NCI-H446 treated with DMSO at 0.1 percent for 48 hours (cell line): Measurements from ENCODE around the gene PRKN.

ENCODE experiments used
- DNase-seq: peaks from one replicate; lab custom pipeline; 2025; lab: John Stamatoyannopoulos, UW

Gene PRKN

DNA sequence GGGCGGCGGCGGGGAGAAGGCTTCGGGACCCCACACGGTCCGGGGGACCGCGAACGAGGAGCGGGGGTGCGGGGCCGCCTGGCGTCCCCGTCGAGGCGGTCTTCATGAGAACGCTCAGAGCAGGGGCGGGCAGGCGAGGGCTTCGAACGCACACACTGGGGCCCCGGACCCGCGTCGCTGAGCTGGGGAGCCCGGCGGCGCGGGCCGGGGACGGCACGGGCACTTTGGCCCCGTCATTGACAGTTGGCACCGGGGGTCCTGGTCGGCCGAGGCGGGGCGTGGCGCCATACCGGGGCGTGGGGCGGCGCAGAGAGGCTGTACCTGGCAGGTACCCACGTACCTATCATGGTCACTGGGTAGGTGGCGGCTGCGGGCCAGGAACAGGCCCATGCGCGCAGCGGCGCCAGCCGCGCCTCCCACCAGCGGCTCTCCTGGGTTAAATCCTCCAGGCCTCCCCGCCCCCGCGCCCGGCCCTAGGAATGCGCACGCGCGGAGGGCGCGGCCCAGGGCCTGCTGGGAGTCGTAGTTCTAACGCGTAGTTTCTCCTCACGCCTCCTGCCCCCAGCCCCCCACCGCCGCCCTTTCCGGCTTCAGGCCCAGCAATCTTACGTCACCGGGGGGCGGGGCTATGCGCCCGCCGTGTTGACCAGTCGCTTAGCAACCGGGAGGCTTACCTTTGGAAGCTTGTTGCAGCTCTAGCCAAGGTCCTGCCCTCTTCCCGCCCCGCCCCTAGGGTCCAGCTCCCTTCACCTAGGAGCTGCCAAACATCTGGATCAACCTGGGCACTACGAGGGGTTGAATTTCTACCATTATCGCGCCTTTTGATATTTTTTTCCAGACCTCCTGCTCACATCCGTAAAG lies at the start of gene PRKN, which contains the start of gene PACRG:
Gene PRKN, minus strand, starts transcription at position 445 of the 861 bp plus-strand sequence.
Gene PACRG, plus strand, starts transcription at position 653 of the 861 bp plus-strand sequence.
- peak; percentile 86 for DNase-seq

DNA sequence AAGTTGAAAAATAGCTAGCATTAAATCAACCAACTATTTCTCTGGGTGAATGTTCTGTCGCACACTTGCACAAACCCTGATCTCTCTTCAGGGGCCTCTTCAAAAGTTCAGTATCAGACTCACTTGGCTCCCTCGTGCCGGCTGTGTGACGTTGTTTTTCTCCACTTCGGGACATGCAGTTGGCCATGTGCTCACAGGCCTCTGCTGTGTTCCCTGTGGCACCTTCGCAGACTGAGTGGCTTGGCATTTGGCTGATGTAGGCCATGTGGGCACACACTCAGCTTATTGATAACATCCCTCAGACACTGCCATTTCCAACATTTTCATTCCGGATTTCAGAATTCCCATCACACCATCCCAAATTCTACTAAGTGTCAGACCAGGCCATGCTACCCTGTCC lies 49.5 kb upstream of the PRKN start:
- DNase-seq = no peak

DNA sequence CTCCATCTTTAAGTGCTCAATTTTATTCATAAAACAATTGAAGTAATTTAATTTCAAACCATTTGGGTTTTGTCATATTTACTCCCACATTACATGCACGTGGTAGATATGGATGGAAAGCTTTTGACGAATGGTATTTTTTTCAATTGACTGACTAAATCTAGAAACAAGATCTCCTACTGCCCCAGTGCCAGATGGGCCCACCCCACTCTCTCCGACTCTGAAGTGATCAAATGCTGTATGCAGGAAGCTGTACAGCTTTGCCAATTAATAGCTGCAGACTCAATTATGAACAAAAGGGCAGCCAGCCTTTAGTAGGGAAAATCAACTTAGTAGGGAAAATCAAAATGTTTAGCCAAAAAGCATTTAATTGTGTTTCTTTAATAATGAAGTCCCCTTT lies 46.4 kb upstream of the PRKN start:
- no peak for DNase-seq

DNA sequence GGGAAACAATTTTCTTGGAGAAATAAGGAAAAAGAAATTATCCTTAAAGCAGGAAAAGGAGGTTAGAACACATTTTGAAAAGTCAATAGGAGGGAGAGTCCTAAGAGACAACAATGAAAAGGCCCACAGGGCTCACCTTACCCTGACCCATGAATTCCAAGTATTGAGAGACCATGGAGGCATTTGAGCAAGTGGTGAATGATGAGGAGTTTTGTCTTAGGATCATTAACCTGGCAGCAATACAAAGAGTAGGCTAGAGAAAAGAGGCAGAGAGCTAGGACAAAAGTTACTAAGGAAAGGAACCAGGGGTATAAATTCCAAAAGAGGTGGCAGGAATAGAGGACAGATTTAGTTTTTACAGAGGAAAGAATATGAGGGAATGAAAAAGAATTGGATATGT lies 44.9 kb upstream of the PRKN start:
- no peak for DNase-seq

DNA sequence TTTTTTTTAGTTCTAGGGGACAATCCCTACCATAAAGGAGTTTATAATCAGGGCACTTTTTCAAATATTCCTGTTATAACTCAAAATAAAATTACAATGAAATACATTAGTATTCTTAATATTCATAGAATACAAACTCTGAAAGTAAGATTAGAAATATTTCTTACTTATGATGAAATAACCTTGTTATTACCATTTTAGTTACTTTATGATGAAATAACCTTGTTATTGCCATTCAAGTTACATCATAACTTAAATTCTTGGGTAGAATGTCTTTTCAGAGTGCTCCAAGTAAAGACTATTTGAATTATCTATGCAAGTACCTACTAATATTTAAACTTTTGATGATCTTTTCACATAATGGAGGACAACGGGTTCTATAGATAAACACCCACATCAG lies 43.4 kb upstream of the PRKN start:
- DNase-seq = no peak

DNA sequence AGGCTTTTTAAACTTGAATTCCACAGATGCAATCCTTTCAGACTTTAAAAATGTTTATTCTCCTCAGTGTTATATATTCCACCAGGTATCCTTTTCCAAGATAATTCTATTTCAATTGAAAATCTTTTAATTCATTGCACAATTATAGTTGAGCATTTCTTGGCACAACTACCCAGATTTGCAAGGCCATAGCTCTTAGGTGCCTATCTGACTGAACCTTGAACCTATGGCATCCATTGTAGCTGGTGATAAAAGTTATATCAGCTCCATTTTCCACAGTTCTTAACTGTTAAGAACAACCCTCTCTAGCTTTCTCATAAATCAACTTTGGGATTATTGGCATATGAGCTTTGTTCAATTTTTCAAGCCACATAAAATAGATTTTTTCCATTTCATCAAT lies 42.6 kb upstream of the PRKN start:
- no peak for DNase-seq

DNA sequence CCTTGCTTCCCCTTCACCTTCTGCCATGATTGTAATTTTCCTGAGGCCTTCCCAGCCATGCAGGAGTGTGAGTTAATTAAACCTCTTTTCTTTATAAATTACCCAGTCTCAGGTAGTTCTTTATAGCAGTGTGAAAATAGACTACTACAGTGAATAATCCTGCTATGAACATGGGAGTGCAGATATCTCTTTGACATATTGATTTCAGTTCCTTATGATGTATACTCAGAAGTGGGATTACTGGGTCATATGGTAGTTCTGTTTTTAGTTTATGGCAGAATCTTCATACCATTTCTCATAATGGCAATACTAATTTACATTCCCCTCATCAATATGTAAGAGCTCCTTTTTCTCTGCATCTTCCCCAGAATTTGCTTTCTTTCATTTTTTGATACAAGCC lies 26.2 kb upstream of the PRKN start:
- DNase-seq = no peak

DNA sequence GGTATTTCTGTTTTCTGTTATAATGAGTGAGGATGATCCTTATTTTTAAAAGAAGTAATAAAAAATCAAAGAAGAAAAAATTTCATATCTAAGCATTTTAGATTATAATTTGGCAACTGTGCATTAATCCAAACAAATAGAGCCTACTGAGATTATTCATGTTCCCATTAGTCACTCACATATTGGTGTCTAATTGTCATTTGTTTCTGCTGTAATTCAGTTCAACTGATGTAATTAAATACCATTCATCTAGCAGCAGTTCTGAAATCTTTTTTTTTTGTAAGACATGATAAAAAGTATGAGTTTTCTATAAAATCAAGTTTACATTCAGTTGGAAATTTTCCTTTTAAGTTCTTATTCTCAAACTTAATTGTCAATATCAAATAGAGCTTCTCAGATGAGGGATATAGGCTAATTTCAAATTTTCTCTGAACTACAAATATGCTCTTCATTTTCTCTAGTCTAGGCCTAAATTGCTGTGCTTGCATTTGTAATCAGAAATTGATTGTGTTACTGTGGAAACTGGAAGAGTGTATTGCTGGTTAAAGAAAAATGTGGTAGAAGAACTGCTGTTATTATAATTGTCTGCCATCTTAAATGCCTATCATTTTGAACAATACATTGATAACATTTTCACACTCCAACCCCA lies 23.8 kb upstream of the PRKN start:
- no peak for DNase-seq

DNA sequence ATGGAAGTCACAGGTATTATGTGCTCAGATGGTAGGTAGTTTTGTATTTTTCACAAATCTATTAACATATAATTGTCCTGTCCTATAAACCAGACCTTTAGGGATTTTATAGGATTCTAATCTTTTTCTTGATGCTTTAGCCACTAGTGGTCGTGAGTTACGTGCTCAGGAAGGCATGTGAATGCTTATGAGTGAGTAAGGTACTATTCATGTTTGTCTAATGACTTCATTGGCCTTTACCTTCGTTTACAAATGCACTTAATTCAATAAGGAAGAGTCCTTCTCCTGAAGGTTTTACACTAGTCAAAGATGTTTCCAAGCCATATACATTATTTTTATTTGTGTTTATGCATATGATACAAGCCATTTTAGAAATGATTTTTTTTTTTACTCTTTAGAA lies 23.2 kb upstream of the PRKN start:
- DNase-seq = no peak

DNA sequence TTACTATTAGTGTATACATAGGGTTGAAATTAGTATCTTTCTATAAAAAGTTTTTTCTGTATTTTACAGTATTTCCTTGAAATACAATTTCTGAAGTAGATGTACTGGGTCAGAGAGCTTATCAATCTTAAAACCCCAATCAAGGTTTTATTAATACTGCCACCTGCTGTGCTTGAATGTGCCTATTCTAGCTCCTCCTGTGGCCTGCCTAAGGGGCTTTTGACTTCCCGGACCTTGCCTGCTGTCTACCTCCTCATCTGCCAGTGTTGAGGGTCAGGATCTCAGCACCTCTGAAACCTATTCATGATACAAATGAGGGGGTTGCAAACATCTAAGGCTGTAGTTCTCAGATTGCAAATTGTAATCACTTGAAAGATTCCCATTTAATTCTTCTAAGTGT lies 9.4 kb upstream of the PRKN start:
- DNase-seq = no peak

DNA sequence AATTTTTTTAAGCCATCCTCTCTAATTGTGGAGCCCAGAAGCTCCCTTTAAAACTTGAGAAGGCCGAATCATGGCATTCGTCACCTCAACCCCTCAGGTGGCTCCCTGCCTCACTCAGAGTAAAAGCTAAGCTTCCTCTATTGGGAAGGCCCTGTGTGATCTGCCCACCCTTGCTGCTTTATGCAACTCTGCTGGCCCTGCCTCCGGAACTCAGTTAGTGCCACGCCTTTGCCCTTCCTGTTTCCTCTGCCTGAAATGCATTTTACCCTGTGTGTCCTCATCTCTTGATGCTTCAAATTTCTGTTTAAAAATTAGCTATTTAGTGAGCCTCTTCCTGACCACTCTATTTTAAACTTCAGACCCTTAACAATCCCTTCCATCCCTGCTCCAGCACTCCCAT lies 5.9 kb upstream of the PRKN start:
- DNase-seq = no peak

DNA sequence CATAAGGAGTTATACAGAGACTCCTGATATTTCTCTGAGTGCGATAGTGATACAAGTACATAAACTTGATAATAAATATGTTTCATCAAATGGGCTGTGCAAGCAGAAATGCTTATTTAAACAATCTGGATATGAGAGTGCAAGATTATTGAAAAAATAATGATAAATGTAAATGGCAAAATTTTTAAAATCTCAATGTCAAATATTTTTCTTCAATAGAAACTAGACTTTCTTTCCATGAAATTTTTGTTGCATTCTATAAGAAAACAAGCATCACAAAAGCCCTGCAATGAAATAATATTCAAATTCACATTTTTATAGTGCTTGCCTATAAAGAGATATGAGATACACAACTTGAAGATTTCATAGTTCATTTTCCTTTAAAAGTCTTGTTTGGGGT lies 2.9 kb upstream of the PRKN start:
- DNase-seq = no peak

DNA sequence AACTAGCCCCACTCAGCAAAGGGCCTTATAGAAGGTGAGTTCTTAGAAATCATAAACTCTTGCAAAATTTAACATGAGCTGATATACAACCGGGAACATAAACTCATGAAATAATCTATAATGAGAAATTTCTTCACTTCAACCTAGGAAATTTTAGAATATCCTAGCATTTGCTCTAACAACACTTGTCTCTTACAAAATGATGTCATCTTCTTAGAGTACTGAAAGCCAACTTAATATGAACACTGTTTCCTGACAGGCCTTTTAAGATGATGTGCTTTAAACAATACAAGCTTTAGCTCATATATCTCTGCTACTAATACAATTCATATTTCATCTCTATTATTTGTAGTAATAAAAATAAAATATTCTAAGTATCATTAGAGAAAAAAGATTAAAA lies 1.1 kb upstream of the PRKN start:
- no peak for DNase-seq

DNA sequence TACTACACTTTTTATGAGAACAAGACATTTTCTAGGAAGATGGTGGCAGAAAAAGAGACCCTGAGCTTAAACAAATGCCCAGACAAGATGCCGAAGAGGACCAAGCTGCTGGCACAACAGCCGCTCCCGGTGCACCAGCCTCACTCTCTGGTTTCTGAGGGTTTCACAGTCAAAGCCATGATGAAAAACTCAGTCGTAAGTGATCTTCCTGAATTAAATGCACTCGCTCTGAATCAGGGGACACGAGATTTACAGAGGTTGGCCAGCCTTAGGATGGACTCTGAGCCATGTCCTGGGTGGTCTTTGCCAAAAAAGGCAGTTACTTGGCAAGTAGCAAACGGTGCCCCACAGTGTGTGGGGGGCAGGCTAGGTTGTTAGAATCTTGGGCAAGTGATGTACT lies 631 bp upstream of the PRKN start:
- no peak for DNase-seq

DNA sequence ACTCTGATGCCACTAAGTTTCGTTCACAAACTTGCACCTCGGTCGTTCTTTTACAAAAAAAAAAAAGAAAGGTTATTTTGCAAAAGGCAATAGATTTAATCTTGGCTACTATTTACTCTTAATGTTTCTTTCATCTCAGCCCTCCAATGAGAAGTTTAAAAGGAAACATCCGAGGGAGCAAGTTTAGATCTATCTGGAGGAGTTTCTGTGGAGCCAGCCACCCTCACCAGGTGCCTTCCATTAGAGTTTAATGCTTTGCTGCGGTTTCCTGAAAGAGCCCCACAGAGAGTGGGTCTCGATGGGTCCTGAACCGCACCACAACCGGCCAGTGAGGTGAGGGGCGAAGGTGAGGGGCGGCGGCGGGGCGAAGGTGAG lies 632 bp downstream of the PRKN start:
- DNase-seq = no peak

DNA sequence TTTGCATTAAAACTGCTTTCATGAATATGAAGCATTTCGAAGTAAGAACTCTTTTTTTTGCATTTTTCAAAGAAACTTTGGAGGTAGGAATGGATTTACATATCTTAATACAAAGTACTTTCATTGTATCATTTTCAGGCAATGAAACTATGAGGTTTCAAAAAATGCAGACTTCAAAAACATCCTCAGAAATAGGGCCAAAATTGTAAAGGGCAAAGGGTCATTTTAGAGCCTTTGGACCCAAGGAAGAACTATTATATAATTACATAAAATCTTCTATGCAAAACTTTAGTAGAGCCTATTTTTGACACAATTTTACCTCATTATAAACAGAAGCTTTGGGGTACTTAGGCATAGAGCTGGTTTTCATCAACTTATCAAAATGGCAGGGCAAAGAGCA lies 4.9 kb downstream of the PRKN start:
- no peak for DNase-seq

DNA sequence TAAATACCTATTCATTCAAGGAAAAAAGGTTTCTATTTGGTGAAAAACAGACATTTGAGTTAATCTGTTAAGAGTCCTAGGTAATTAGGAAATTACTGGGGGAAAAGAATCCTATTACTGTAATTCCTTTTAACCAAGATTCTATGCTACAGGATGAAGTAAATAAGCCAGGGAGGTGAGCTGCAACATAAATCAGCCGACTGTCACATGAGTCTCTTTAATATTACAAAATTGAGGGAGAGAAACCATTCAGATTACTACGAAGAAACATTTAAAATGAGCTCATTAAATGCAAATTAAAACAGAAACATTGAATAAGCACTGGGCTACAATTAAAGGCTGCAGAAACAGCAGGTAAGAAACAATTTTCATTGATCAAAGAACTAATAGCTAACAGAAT lies 5.3 kb downstream of the PRKN start:
- DNase-seq = no peak

DNA sequence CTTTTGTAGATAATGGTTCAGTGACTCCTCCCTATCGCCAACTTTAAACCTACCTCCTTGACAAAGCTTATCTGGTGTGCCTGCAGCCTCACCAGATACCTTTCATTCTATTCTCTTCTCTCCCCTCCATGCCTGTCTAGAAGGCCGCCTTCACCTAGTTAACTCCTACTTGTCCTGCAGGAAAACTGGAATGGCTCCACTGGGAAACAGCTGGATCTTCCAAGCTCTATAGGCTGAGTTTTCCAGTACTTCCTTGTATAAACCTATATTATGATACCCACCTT lies 6.2 kb downstream of the PRKN start:
- DNase-seq = no peak

DNA sequence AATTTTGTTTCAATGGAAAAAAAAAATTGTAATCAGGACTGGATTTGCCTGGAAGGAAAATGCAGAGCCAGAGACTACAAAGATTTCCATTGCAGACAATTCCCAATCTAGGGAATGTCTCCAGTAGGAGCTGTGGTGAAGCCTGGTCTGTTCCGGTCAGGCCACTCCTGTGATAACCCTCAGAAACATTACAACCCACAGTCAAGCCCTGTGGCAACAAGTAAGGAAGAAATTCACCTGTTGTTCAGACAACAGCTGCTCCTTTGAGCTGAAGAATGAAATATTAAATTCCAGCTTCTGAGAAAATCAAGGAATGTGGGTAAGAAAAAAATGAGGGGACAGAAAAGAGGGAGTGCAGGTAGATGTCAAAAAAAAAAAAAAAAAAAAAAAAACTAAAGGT lies 8.0 kb downstream of the PRKN start:
- DNase-seq = no peak

DNA sequence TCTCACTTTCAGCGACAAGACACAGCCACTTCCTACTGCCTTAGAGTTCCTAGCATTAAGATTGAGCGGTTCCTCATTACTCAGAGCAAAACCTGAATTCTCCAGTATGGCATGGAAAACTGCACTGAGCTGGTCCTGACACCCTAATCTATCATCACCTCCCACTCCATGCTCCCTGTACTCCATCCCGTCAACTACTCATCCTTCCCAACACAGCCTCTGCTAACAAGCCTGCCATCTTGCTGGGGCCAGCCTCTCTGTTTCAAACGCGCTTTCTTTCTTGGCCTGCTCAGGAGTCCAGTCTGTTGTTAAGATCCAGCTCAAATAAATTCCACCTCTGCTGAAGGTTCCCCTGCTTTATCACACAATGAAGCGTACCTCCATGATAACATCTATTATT lies 12.0 kb downstream of the PRKN start:
- DNase-seq = no peak

DNA sequence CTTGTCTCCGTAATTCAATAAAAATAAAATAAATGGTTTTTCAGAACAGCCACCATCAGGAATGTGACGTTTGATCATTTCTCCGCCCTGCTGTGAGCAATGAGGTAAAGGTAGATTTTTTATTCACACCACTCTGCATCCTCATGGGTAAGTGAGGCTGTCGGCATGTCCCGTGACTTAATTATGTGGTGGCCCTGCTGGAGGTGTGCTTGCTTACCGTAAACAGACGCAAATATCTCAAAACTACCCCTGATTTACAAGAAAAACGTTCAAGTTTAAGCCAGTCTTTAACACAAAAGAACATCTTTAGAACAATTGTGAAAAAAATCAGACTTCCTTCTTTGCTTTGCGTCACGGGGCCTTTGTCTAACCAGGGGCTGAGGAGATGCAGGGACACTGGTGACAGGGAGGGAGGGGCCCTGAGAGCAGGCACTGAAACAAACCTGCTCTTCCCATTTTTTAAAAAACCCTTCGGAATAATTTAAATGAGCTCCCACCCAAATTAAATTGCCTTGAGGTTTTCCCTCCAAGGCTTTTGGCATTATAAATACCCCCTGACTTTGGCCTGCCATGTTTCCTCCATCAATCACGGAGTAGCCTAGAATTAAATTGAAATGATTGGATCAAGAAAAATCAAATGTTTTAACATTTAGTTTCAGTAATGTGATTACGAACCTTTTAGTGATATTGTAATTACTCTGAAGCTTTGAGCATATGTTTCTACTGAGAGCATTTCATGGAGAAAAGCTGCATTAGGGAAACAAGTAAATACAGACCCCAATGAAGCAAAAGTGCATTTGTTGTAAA lies 13.4 kb downstream of the PRKN start:
- no peak for DNase-seq

DNA sequence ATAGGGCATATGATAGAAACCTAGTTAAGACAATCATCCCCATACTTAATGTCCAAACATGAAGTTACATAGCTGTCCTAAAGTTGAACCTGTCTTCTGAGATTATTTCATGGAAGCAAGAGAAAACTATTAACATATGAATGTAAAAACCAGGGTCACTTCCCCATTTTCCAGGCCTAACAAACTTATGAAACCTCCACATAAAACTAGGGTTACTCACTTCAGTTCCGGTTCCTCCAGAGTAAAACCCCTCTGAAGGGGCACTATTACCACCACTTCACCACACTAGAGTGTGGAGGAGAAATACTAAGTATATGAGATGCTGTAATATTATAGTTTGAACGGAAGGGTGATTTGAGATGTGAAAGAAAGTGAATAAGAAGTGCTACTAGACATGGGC lies 14.9 kb downstream of the PRKN start:
- no peak for DNase-seq

DNA sequence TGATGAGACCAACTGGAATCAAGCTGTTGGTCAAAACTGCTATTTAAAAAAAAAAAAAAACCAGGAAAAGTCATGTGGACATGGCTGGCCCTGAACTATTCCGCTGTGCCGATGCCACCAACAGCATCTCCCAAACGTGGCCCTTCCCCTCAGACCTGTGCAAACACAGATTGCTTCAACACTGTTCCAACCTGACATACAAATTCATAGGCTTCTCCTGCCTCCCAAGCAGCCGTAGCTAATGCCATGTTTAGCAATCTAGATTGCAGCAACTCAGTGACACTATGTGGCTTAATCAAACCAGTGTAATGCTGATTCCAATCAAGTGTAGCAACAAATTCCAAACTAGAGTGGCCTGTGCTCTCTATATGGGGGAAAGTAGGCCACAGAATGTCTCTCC lies 16.2 kb downstream of the PRKN start:
- no peak for DNase-seq
